Activated CD4-positive, alpha-beta T cell treated with anti-CD3 and anti-CD28 coated beads, Interleukin-2, amount 10 ng/mL, durations not matched to agents 7 days and 5 days (primary cell): Measurements from ENCODE around the gene RINL. TPM values are rescaled to one million over a fixed set of nuclear protein-coding genes. Genes with fewer than 3 reads are reported as not detected.

Experiments
- CTCF ChIA-PET: fragments of 350-600 bp; sonication (Branson Sonifier 250); formaldehyde crosslinking; loops from one replicate; lab custom pipeline; 2021; ENCODE audit warnings: antibody characterized with exemption; lab: Charles Lee
- POLR2A ChIA-PET: fragments of 350-600 bp; sonication (Branson Sonifier 250); formaldehyde crosslinking; loops from one replicate; lab custom pipeline; 2021; ENCODE audit warnings: antibody characterized with exemption; lab: Charles Lee
- DNase-seq: peaks from one replicate; pipeline ENCODE4 v3.0.0-alpha.2; 2020
- H3K27ac Mint-ChIP-seq: one replicate; pipeline ENCODE4 v1.8.0; 2021; ENCODE audit warnings: mild to moderate bottlenecking, moderate library complexity, mixed read lengths
- H3K27me3 Mint-ChIP-seq: one replicate; pipeline ENCODE4 v1.8.0; 2021; ENCODE audit warnings: mixed read lengths
- H3K36me3 Mint-ChIP-seq: one replicate; pipeline ENCODE4 v1.8.0; 2021; ENCODE audit warnings: low read depth, mixed read lengths
- H3K4me1 Mint-ChIP-seq: one replicate; pipeline ENCODE4 v1.8.0; 2021; ENCODE audit warnings: mixed read lengths
- H3K4me3 Mint-ChIP-seq: one replicate; pipeline ENCODE4 v1.8.0; 2021; ENCODE audit warnings: mild to moderate bottlenecking, moderate library complexity, mixed read lengths
- H3K9me3 Mint-ChIP-seq: one replicate; pipeline ENCODE4 v1.8.0; 2021; ENCODE audit warnings: mixed read lengths
- total RNA-seq, 2 experiments: library from RNA; stranded (reverse); gene quantifications; one replicate each; pipeline ENCODE4 v1.2.3, GENCODE V29; 2021

The RINL gene
- total RNA-seq, 2 experiments from 2014 or later, result 65.0 to 66.9 TPM

- CTCF ChIA-PET, result interaction anchor here (0.6 to 1.3 kb wide), 6 partner anchors 18 to 440 kb away, joined by 3 to 6 read pairs (median 4); partner anchors contain the start of genes FAM98C, MRPS12, NFKBIB and SARS2
- H3K9me3 Mint-ChIP-seq, result no peaks in the 10 kb centered on the region
- peak overlapping the region; percentile 69 for H3K4me3 Mint-ChIP-seq
- peaks cover 81% of the 10 kb centered on the region for H3K4me1 Mint-ChIP-seq
- peak overlapping the region; percentile 95 for H3K27ac Mint-ChIP-seq
- POLR2A ChIA-PET, result interaction anchor here (0.5 to 1.2 kb wide), 4 partner anchors 10 to 440 kb away, joined by 3 to 5 read pairs (median 3); partner anchors contain the start of genes ECH1 and FAM98C
- H3K36me3 Mint-ChIP-seq, result peaks cover 92% of the 10 kb centered on the region
- no peaks in the 10 kb centered on the region for H3K27me3 Mint-ChIP-seq
- DNase-seq, result peak; percentile 83
Measured at GRCh38 chr19:38842439-38843174, 35.5 kb downstream of the RINL start.

- H3K4me3 Mint-ChIP-seq, result peak overlapping the region; percentile 69
- H3K27ac Mint-ChIP-seq, result peak overlapping the region; percentile 95
- no peaks in the 10 kb centered on the region for H3K9me3 Mint-ChIP-seq
- no peaks in the 10 kb centered on the region for H3K27me3 Mint-ChIP-seq
- DNase-seq, result peak; percentile 64
- ChIA-PET POLR2A (interaction anchor here (0.7 to 1.2 kb wide), 2 partner anchors 10 to 439 kb away, joined by 3 to 5 read pairs; partner anchors contain the start of genes ECH1 and FAM98C), CTCF (interaction anchor here (0.6 to 1.3 kb wide), 7 partner anchors 11 to 439 kb away, joined by 3 to 6 read pairs (median 4); partner anchors contain the start of genes FAM98C, MRPS12, NFKBIB and SARS2)
- peaks cover 92% of the 10 kb centered on the region for H3K36me3 Mint-ChIP-seq
- H3K4me1 Mint-ChIP-seq, result peaks cover 76% of the 10 kb centered on the region
Measured at GRCh38 chr19:38841787-38842438, 36.2 kb downstream of the RINL start.

GRCh38 chr19:38841180-38841766 is 36.8 kb downstream of the RINL start:
- no peaks in the 10 kb centered on the region for H3K9me3 Mint-ChIP-seq

GRCh38 chr19:38840583-38840968 is 37.5 kb downstream of the RINL start:
- Mint-ChIP-seq H3K36me3 (peaks cover 93% of the 10 kb centered on the region), H3K27ac (peak overlapping the region; percentile 95), H3K4me3 (no peak overlapping the region), H3K4me1 (peaks cover 67% of the 10 kb centered on the region), H3K27me3 (no peaks in the 10 kb centered on the region), H3K9me3 (no peaks in the 10 kb centered on the region)
- ChIA-PET CTCF (interaction anchor here (0.6 to 1.1 kb wide), 4 partner anchors 9 to 90 kb away, joined by 3 to 4 read pairs (median 4); partner anchors contain the start of genes MRPS12 and SARS2), POLR2A (no interaction called here)
- no peak for DNase-seq

More at GRCh38 chr19:38841180-38841766, 36.8 kb downstream of the RINL start:
- Mint-ChIP-seq H3K27me3 (no peaks in the 10 kb centered on the region), H3K36me3 (peaks cover 95% of the 10 kb centered on the region), H3K4me3 (peak overlapping the region; percentile 69), H3K27ac (peak overlapping the region; percentile 95), H3K4me1 (peaks cover 73% of the 10 kb centered on the region)
- ChIA-PET CTCF (interaction anchor here (0.6 to 1.1 kb wide), 3 partner anchors 10 to 89 kb away, joined by 3 to 4 read pairs (median 4); partner anchors contain the start of genes MRPS12 and SARS2), POLR2A (no interaction called here)
- no peak for DNase-seq

- CTCF ChIA-PET, result interaction anchor here (0.6 to 1.1 kb wide), 4 partner anchors 9 to 90 kb away, joined by 3 to 4 read pairs (median 4); partner anchors contain the start of genes MRPS12 and SARS2
- H3K9me3 Mint-ChIP-seq, result no peaks in the 10 kb centered on the region
- H3K27me3 Mint-ChIP-seq, result no peaks in the 10 kb centered on the region
- no peak for DNase-seq
- H3K4me1 Mint-ChIP-seq, result peaks cover 64% of the 10 kb centered on the region
- POLR2A ChIA-PET, result no interaction called here
- no peak overlapping the region for H3K4me3 Mint-ChIP-seq
- H3K27ac Mint-ChIP-seq, result no peak overlapping the region
- H3K36me3 Mint-ChIP-seq, result peaks cover 91% of the 10 kb centered on the region
Measured at GRCh38 chr19:38839816-38840582, 38.1 kb downstream of the RINL start.

- ChIA-PET POLR2A (no interaction called here), CTCF (interaction anchor here (1.0 to 1.8 kb wide), 2 partner anchors 8 to 91 kb away, joined by 4 to 6 read pairs; partner anchors contain the start of genes MRPS12 and SARS2)
- Mint-ChIP-seq H3K4me1 (peaks cover 59% of the 10 kb centered on the region), H3K9me3 (no peaks in the 10 kb centered on the region), H3K27me3 (no peaks in the 10 kb centered on the region), H3K36me3 (peaks cover 85% of the 10 kb centered on the region), H3K27ac (peak overlapping the region; percentile 42), H3K4me3 (no peak overlapping the region)
- DNase-seq, result no peak
Measured at GRCh38 chr19:38838986-38839761, 38.9 kb downstream of the RINL start.

GRCh38 chr19:38838208-38838985 is 39.7 kb downstream of the RINL start:
- no peak for DNase-seq
- ChIA-PET POLR2A (no interaction called here), CTCF (interaction anchor here (1.0 to 1.8 kb wide), 3 partner anchors 9 to 92 kb away, joined by 4 to 6 read pairs (median 6); partner anchors contain the start of genes MRPS12 and SARS2)
- Mint-ChIP-seq H3K4me3 (no peak overlapping the region), H3K4me1 (peaks cover 55% of the 10 kb centered on the region), H3K9me3 (no peaks in the 10 kb centered on the region), H3K36me3 (peaks cover 77% of the 10 kb centered on the region), H3K27ac (peak overlapping the region; percentile 42), H3K27me3 (no peaks in the 10 kb centered on the region)

GRCh38 chr19:38837656-38838121 is 40.4 kb downstream of the RINL start:
- Mint-ChIP-seq H3K27me3 (no peaks in the 10 kb centered on the region), H3K4me1 (peaks cover 52% of the 10 kb centered on the region), H3K27ac (no peak overlapping the region), H3K9me3 (no peaks in the 10 kb centered on the region), H3K36me3 (peaks cover 70% of the 10 kb centered on the region), H3K4me3 (no peak overlapping the region)
- CTCF ChIA-PET, result interaction anchor here (1.2 to 1.8 kb wide), 2 partner anchors 11 to 93 kb away, joined by 6 read pairs; partner anchors contain the start of genes MRPS12 and SARS2
- no peak for DNase-seq
- POLR2A ChIA-PET, result no interaction called here

- DNase-seq, result no peak
- Mint-ChIP-seq H3K4me1 (peaks cover 50% of the 10 kb centered on the region), H3K27me3 (no peaks in the 10 kb centered on the region), H3K27ac (no peak overlapping the region), H3K4me3 (no peak overlapping the region), H3K9me3 (no peaks in the 10 kb centered on the region), H3K36me3 (peaks cover 65% of the 10 kb centered on the region)
- ChIA-PET CTCF (interaction anchor here (1.2 to 1.8 kb wide), 2 partner anchors 12 to 93 kb away, joined by 6 read pairs; partner anchors contain the start of genes MRPS12 and SARS2), POLR2A (no interaction called here)
Measured at GRCh38 chr19:38836983-38837626, 41.0 kb downstream of the RINL start.
